Measurements from ENCODE around the gene LAMTOR5. TPM values are rescaled to one million over a fixed set of nuclear protein-coding genes. Genes with fewer than 3 reads are reported as not detected.

The LAMTOR5 gene
- total and polyA plus RNA-seq, 2 of the 13 experiments (the other 11 are each of a cell fraction or from before 2014, with no cell fraction given): 96.7 to 400 TPM

GRCh38 chr1:110407260-110408210 is at the start of gene LAMTOR5 (continued):
- peak; percentile 91 for TF ChIP-seq ZHX2 (IDR thresholded peaks at IDR 0.05; ENCODE audit: low read depth)
- TF ChIP-seq ZHX2 (CRISPR knock-in tag; IDR thresholded peaks at IDR 0.05; ENCODE audit: borderline replicate concordance): peak; percentile 90
- no peak for TF ChIP-seq KDM1A (CRISPR knock-in tag; IDR thresholded peaks at IDR 0.05)
- TF ChIP-seq TBL1XR1 (IDR thresholded peaks at IDR 0.05; ENCODE audit: borderline replicate concordance, low read length, partially characterized antibody): peak; percentile 45
- TF ChIP-seq NFKB2 (CRISPR knock-in tag; IDR thresholded peaks at IDR 0.05; ENCODE audit: borderline replicate concordance): peak; percentile 97; the same call in 1 of the 2 replicates
- TF ChIP-seq ELF3 (CRISPR knock-in tag; IDR thresholded peaks at IDR 0.05): peak; percentile 80
- TF ChIP-seq ZFX (CRISPR knock-in tag; IDR thresholded peaks at IDR 0.05; ENCODE audit: low read depth): peak; percentile 100
- peak; percentile 94 for TF ChIP-seq CREB1 (IDR thresholded peaks at IDR 0.05)
- TF ChIP-seq CREB1 (CRISPR knock-in tag; IDR thresholded peaks at IDR 0.05): peak; percentile 97
- no peak for TF ChIP-seq CEBPB (IDR thresholded peaks at IDR 0.05; ENCODE audit: borderline replicate concordance, low read depth, low read length)
- TF ChIP-seq ZBTB1 (CRISPR knock-in tag; IDR thresholded peaks at IDR 0.05; ENCODE audit: borderline replicate concordance): no peak
- TF ChIP-seq SUZ12 (IDR thresholded peaks at IDR 0.05; ENCODE audit: low read depth, low read length): no peak
- peak; percentile 65; the same call in 1 of the 2 replicates for TF ChIP-seq HNF4G (IDR thresholded peaks at IDR 0.05; ENCODE audit: borderline replicate concordance, low read depth, low read length)
- TF ChIP-seq HNF4G (CRISPR knock-in tag; IDR thresholded peaks at IDR 0.05; ENCODE audit: borderline replicate concordance, low read depth): peak; percentile 71
- no peak for TF ChIP-seq ZBTB49 (CRISPR knock-in tag; IDR thresholded peaks at IDR 0.05; ENCODE audit: borderline replicate concordance)
- TF ChIP-seq NCOR1 (IDR thresholded peaks at IDR 0.05; ENCODE audit: borderline replicate concordance, low read length): peak; percentile 84; the same call in 1 of the 2 replicates
- TF ChIP-seq HMG20B (CRISPR knock-in tag; conservative IDR thresholded peaks at IDR 0.05): no peak
- TF ChIP-seq ZNF264 (CRISPR knock-in tag; IDR thresholded peaks at IDR 0.05): peak; percentile 53; the same call in 1 of the 2 replicates
- TF ChIP-seq ARNT2 (CRISPR knock-in tag; IDR thresholded peaks at IDR 0.05; ENCODE audit: low read depth): peak; percentile 93
- peak; percentile 85; the same call in 1 of the 2 replicates for TF ChIP-seq ZNF878 (CRISPR knock-in tag; IDR thresholded peaks at IDR 0.05)
- no peak for TF ChIP-seq DNMT3B (CRISPR knock-in tag; conservative IDR thresholded peaks at IDR 0.05)

All from HepG2 (cell line).